Peyer's patch (tissue), 4 donors: ENCODE data around the gene WDR89.
"Not testable (repeated sequence)": the region's sequence is repeated elsewhere in the genome, so short reads cannot be mapped to it uniquely, and the experiment has no call there.

Experiments
- CTCF ChIP-seq, 6 experiments: fragments of 450-650 bp in 4 of 6; fragments of 200-600 bp in 2 of 6; sonication (generic) in 1 of 6; IDR thresholded peaks; one replicate each; pipeline ENCODE4 v1.5.1; 2017 to 2019; ENCODE audit warnings: antibody characterized with exemption in 6 of 6, mild to moderate bottlenecking in 3 of 6, moderate library complexity in 1 of 6
- POLR2A ChIP-seq, 2 donors: fragments of 450-650 bp; IDR thresholded peaks; one replicate each; pipeline ENCODE4 v1.5.1; 2017; ENCODE audit warnings: antibody characterized with exemption in 2 of 2, mild to moderate bottlenecking in 2 of 2, moderate library complexity in 2 of 2

GRCh38 chr14:63661881-63662280, 20.2 kb upstream of the WDR89 start:
- not testable (repeated sequence) for TF ChIP-seq CTCF, POLR2A (IDR thresholded peaks at IDR 0.05)
